Transverse colon (tissue), 4 donors: ENCODE results near the gene FAF2. TPM values are rescaled to one million over a fixed set of nuclear protein-coding genes. Genes with fewer than 3 reads are reported as not detected.

Source experiments
- DNase-seq: peaks from one replicate; pipeline ENCODE4 v3.0.0-alpha.2; 2019
- H3K27ac ChIP-seq, 4 donors: fragments of 200-600 bp; sonication (generic); 2 replicates each; pipeline ENCODE4 v1.5.1; 2016 to 2018; ENCODE audit warnings: inconsistent platforms in 4 of 4
- H3K27me3 ChIP-seq: fragments of 200-600 bp; sonication (generic); 2 replicates; pipeline ENCODE4 v1.5.1; 2017; ENCODE audit warnings: inconsistent platforms
- H3K36me3 ChIP-seq, 4 donors: fragments of 200-600 bp; sonication (generic); 2 replicates each; pipeline ENCODE4 v1.5.1; 2017 to 2019; ENCODE audit warnings: inconsistent platforms in 4 of 4
- H3K4me1 ChIP-seq, 4 donors: fragments of 200-600 bp; sonication (generic); 2 replicates each; pipeline ENCODE4 v1.5.1; 2017 to 2020; ENCODE audit warnings: inconsistent platforms in 4 of 4
- H3K4me3 ChIP-seq, 4 donors: fragments of 200-600 bp; sonication (generic); 1 replicate in 1 of 4; 2 replicates in 3 of 4; pipeline versions ENCODE4 v1.5.1 to v1.6.1; 2017 to 2019; ENCODE audit warnings: inconsistent platforms in 4 of 4
- H3K9me3 ChIP-seq, 2 donors: fragments of 200-600 bp; sonication (generic); 2 replicates each; pipeline ENCODE4 v1.5.1; 2017 to 2019; ENCODE audit warnings: inconsistent platforms in 2 of 2
- CTCF ChIP-seq, 5 experiments: fragments of 200-600 bp in 3 of 5; fragments of 450-650 bp in 2 of 5; sonication (generic) in 3 of 5; IDR thresholded peaks; 1 replicate in 2 of 5; 2 replicates in 3 of 5; pipeline ENCODE4 v1.5.1; 2016 to 2017; ENCODE audit warnings: antibody characterized with exemption in 5 of 5, inconsistent platforms in 3 of 5, mild to moderate bottlenecking in 2 of 5, moderate library complexity in 1 of 5
- EP300 ChIP-seq: sonication (generic); formaldehyde crosslinking; IDR thresholded peaks from one replicate; pipeline ENCODE4 v1.6.1; 2017; ENCODE audit warnings: antibody characterized with exemption, low read depth
- POLR2A ChIP-seq: fragments of 450-650 bp; IDR thresholded peaks from one replicate; pipeline ENCODE4 v1.6.1; 2016; ENCODE audit warnings: antibody characterized with exemption, mild to moderate bottlenecking, moderate library complexity
- POLR2AphosphoS5 ChIP-seq, 3 donors: sonication (generic); formaldehyde crosslinking; IDR thresholded peaks; one replicate each; pipeline ENCODE4 v1.6.1; 2016; ENCODE audit warnings: antibody characterized with exemption in 3 of 3
- WGBS, 2 donors: methylation state at CpG; one replicate each; pipeline ENCODE4 v1.1.5; 2018; ENCODE audit warnings: low coverage in 1 of 2; 5-methylcytosine and 5-hydroxymethylcytosine counted together
- in situ Hi-C, 4 donors: fragments of 200-750 bp; cut with MboI; loops; one replicate each; pipeline versions ENCODE4 v1.15.0 to v1.15.1; 2017; ENCODE audit warnings: low sequenced_read_pairs in 3 of 4, low pct_ligation_motif_present in 1 of 4, low pct_unique_long_range_greater_than_20kb in 1 of 4
- intact Hi-C: fragments of 100-400 bp; cut with DNase I; formaldehyde crosslinking; loops from one replicate; pipeline ENCODE4 v1.15.1; 2023; ENCODE audit warnings: low total_unique reads
- total RNA-seq, 4 donors: library from RNA; depleted of rRNA; stranded (reverse); fragments of >200 nt; gene quantifications; one replicate each; pipeline ENCODE4 v1.1.0, GENCODE V29; 2016

The FAF2 gene
- total RNA-seq, 4 donors from 2014 or later = 3.8 to 32.4 (median 26.5) TPM

- Histone ChIP-seq H3K27me3 (no peaks in the 10 kb centered on the region), H3K36me3 (peaks cover 0 to 9% (median 0%) of the 10 kb centered on the region in 4 donors), H3K4me1 (peaks cover 10 to 24% (median 20%) of the 10 kb centered on the region in 4 donors), H3K4me3 (no peak overlapping the region), H3K9me3 (no peaks in the 10 kb centered on the region), H3K27ac (no peak overlapping the region)
- in situ Hi-C loops = no loop called here
- TF ChIP-seq CTCF (IDR thresholded peaks at IDR 0.05) (no peak), POLR2AphosphoS5 (IDR thresholded peaks at IDR 0.05) (no peak), POLR2A (no peak), EP300 (no peak)
- WGBS, 2 donors = 76 to 85% methylated on average over 1 of the region's 1 CpG
- intact Hi-C loops = no loop called here
- DNase-seq = no peak
Measured at GRCh38 chr5:176450077-176450476, 1.9 kb downstream of the FAF2 start.

GRCh38 chr5:176454724-176455394 lies 6.7 kb downstream of the FAF2 start:
- Histone ChIP-seq H3K27ac (no peak overlapping the region), H3K9me3 (no peaks in the 10 kb centered on the region), H3K27me3 (no peaks in the 10 kb centered on the region), H3K4me3 (no peak overlapping the region), H3K4me1 (peaks cover 0 to 5% (median 2%) of the 10 kb centered on the region in 4 donors), H3K36me3 (peaks cover 0 to 9% (median 0%) of the 10 kb centered on the region in 4 donors)
- in situ Hi-C loops (no loop called here), intact Hi-C loops (no loop called here)
- 90 to 97% methylated on average over 2 to 4 of the region's 4 CpGs for WGBS, 2 donors
- TF ChIP-seq CTCF (IDR thresholded peaks at IDR 0.05) (no peak), POLR2AphosphoS5 (IDR thresholded peaks at IDR 0.05) (no peak), POLR2A (no peak), EP300 (no peak)
- no peak for DNase-seq

DNA sequence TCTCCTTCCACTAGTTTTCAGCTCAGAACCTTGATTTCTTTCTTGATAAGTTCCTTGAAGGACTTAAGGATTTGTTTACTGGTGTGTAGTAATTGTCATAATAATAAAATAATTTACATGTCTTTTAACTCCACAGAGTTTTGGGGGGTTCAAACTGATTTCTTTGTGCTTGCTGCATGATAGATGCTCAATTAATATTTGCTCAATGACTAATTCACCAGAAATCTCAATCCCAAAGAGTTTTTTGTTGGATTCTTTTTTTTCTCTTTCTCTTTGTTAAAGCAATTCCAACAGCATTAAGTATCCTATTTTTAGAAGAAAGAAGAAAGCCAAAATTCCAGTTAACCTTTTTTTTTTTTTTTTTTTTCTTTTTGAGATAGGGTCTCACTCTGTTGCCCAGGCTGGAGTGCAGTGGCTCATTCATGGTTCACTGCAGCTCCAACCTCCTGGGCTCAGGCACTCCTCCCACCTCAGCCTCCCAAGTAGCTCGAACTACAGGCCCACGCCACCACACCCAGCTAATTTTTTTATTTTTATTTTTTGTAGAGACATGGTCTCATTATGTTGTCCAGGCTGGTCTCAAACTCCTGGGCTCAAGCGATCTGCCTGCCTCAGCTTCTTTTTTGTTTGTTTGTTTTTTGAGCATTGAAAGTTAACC lies 10.8 kb downstream of the FAF2 start:
- Histone ChIP-seq H3K4me1 (no peaks in the 10 kb centered on the region), H3K9me3 (no peaks in the 10 kb centered on the region), H3K27me3 (no peaks in the 10 kb centered on the region), H3K36me3 (no peaks in the 10 kb centered on the region), H3K4me3 (no peak overlapping the region), H3K27ac (no peak overlapping the region)
- intact Hi-C loops (no loop called here), in situ Hi-C loops (no loop called here)
- 97 to 100% methylated on average over 1 to 3 of the region's 3 CpGs for WGBS, 2 donors
- TF ChIP-seq EP300 = no peak
- no peak for TF ChIP-seq POLR2AphosphoS5 (IDR thresholded peaks at IDR 0.05)
- no peak for TF ChIP-seq POLR2A
- TF ChIP-seq CTCF (IDR thresholded peaks at IDR 0.05) = no peak
- no peak for DNase-seq

- Histone ChIP-seq H3K27ac (no peak overlapping the region), H3K27me3 (no peaks in the 10 kb centered on the region), H3K4me1 (peaks cover 0 to 7% (median 0%) of the 10 kb centered on the region in 4 donors), H3K9me3 (no peaks in the 10 kb centered on the region), H3K4me3 (no peak overlapping the region), H3K36me3 (no peaks in the 10 kb centered on the region)
- no peak for DNase-seq
- TF ChIP-seq POLR2AphosphoS5 (IDR thresholded peaks at IDR 0.05) = no peak
- no peak for TF ChIP-seq EP300
- no peak for TF ChIP-seq POLR2A
- TF ChIP-seq CTCF (IDR thresholded peaks at IDR 0.05) = no peak
- in situ Hi-C loops (no loop called here), intact Hi-C loops (no loop called here)
- 89 to 93% methylated on average over 2 of the region's 2 CpGs for WGBS, 2 donors
Measured at GRCh38 chr5:176461349-176461748, 13.2 kb downstream of the FAF2 start.
